ENCODE measurements around the gene GARIN5B. TPM values are rescaled to one million over a fixed set of nuclear protein-coding genes. Genes with fewer than 3 reads are reported as not detected.

The GARIN5B gene
- polyA plus RNA-seq, 1 of the 3 experiments (the other 2 are of a cell fraction) = not detected

GRCh38 chr19:55384920-55385723 lies 22.1 kb upstream of the GARIN5B start:
- DNase-seq = peak; percentile 90
- H4K20me1 ChIP-seq (ENCODE audit: insufficient read depth) = peaks cover 42% of the 10 kb centered on the region
- peaks cover 23% of the 10 kb centered on the region for H3F3A ChIP-seq (replicated peaks; ENCODE audit: insufficient read depth)
- peaks cover 25 to 46% of the 10 kb centered on the region in 2 experiments; a peak in 3 of 4 replicates for H3K4me1 ChIP-seq (ENCODE audit: control insufficient read depth in 1 of 2, insufficient read depth in 2 of 2, low read depth in 1 of 2, low read length in 1 of 2)
- H3K27ac ChIP-seq (ENCODE audit: low read depth in 2 of 2, low read length in 1 of 2) = peak overlapping the region; percentile 98
- H3K79me2 ChIP-seq (ENCODE audit: insufficient read depth) = peaks cover 44% of the 10 kb centered on the region
- 15% methylated on average over 11 of the region's 34 CpGs for WGBS (ENCODE audit: low lambda C conversion rate)
- H3K4me3 ChIP-seq (ENCODE audit: low read depth in 2 of 2, low read length in 1 of 2) = peak overlapping the region; percentile 86 to 97
- no peak for TF ChIP-seq MEF2A (IDR thresholded peaks at IDR 0.05; ENCODE audit: borderline replicate concordance, low read depth)
- no peak for TF ChIP-seq USF1 (IDR thresholded peaks at IDR 0.05; ENCODE audit: borderline replicate concordance, low read depth)
- no peak for TF ChIP-seq RFX5 (IDR thresholded peaks at IDR 0.05; ENCODE audit: low read length)
- TF ChIP-seq ZBTB33 (IDR thresholded peaks at IDR 0.05; ENCODE audit: borderline replicate concordance, low read depth) = peak; percentile 21; the same call in 1 of the 2 replicates
- no peak for TF ChIP-seq PBX3 (IDR thresholded peaks at IDR 0.05)
- no peaks in the 10 kb centered on the region for H3K9me3 ChIP-seq
- peak overlapping the region; percentile 78 for H3K4me2 ChIP-seq
- POLR2A ChIA-PET = interaction anchor here (1.4 to 1.9 kb wide), 2 partner anchors 22 to 98 kb away, joined by 3 to 12 read pairs; partner anchors contain the start of gene UBE2S
- H2AFZ ChIP-seq (ENCODE audit: low read depth) = peak overlapping the region; percentile 94
- H3K36me3 ChIP-seq (replicated peaks in 1 of 2; ENCODE audit: control insufficient read depth in 1 of 2, insufficient read depth in 2 of 2, low read length in 1 of 2) = peaks cover 33 to 36% of the 10 kb centered on the region in 2 experiments
- H3K9ac ChIP-seq = peak overlapping the region; percentile 97
- CTCF ChIA-PET = interaction anchor here (0.6 to 2.9 kb wide), 9 partner anchors 12 to 269 kb away, joined by 3 to 33 read pairs (median 6); partner anchors contain the start of gene DNAAF3
- H3K27me3 ChIP-seq (ENCODE audit: insufficient read depth) = no peaks in the 10 kb centered on the region
- no peaks in the 10 kb centered on the region for H3K9me2 ChIP-seq

- WGBS (ENCODE audit: low lambda C conversion rate) = 55% methylated on average over 33 of the region's 72 CpGs
- Histone ChIP-seq H2AFZ (ENCODE audit: low read depth) (peak within 1 kb of the TSS; percentile 94), H3K36me3 (replicated peaks in 1 of 2; ENCODE audit: control insufficient read depth in 1 of 2, insufficient read depth in 2 of 2, low read length in 1 of 2) (peaks cover 26 to 31% of the 10 kb centered on the region in 2 experiments), H3K9me2 (no peaks in the 10 kb centered on the region), H3K9me3 (no peaks in the 10 kb centered on the region), H4K20me1 (ENCODE audit: insufficient read depth) (peaks cover 34% of the 10 kb centered on the region), H3K27me3 (ENCODE audit: insufficient read depth) (no peaks in the 10 kb centered on the region), H3K4me2 (peak within 1 kb of the TSS; percentile 78), H3K9ac (peak within 1 kb of the TSS; percentile 97), H3K27ac (ENCODE audit: low read depth in 2 of 2, low read length in 1 of 2) (peak within 1 kb of the TSS; percentile 98), H3K79me2 (ENCODE audit: insufficient read depth) (peaks cover 36% of the 10 kb centered on the region), H3F3A (replicated peaks; ENCODE audit: insufficient read depth) (peaks cover 16% of the 10 kb centered on the region), H3K4me1 (ENCODE audit: control insufficient read depth in 1 of 2, insufficient read depth in 2 of 2, low read depth in 1 of 2, low read length in 1 of 2) (peaks cover 18 to 40% of the 10 kb centered on the region in 2 experiments; a peak in 3 of 4 replicates), H3K4me3 (ENCODE audit: low read depth in 2 of 2, low read length in 1 of 2) (peak within 1 kb of the TSS; percentile 86 to 97)
- peak; percentile 30 for DNase-seq
- ChIA-PET POLR2A (interaction anchor here (1.0 to 1.9 kb wide), 7 partner anchors 16 to 157 kb away, joined by 3 to 12 read pairs (median 4); partner anchors contain the start of genes KMT5C, UBE2S and ZNF628), CTCF (interaction anchor here (0.5 to 2.9 kb wide), 25 partner anchors 11 to 270 kb away, joined by 3 to 33 read pairs (median 3); partner anchors contain the start of genes DNAAF3 and IL11)
- TF ChIP-seq NFIC (IDR thresholded peaks at IDR 0.05; ENCODE audit: borderline replicate concordance) (no peak), MXI1 (IDR thresholded peaks at IDR 0.05; ENCODE audit: low read depth, low read length) (no peak), PBX3 (IDR thresholded peaks at IDR 0.05) (no peak), RXRA (IDR thresholded peaks at IDR 0.05; ENCODE audit: borderline replicate concordance, low read depth) (no peak), USF1 (IDR thresholded peaks at IDR 0.05; ENCODE audit: borderline replicate concordance, low read depth) (no peak), ZBTB33 (IDR thresholded peaks at IDR 0.05; ENCODE audit: borderline replicate concordance, low read depth) (no peak), MEF2A (IDR thresholded peaks at IDR 0.05; ENCODE audit: borderline replicate concordance, low read depth) (no peak), ELF1 (IDR thresholded peaks at IDR 0.05) (no peak), TEAD4 (IDR thresholded peaks at IDR 0.05; ENCODE audit: borderline replicate concordance, insufficient read depth) (no peak), RFX5 (IDR thresholded peaks at IDR 0.05; ENCODE audit: low read length) (no peak), JUND (IDR thresholded peaks at IDR 0.05) (no peak), NRF1 (IDR thresholded peaks at IDR 0.05; ENCODE audit: low read depth, low read length) (no peak), SIN3A (IDR thresholded peaks at IDR 0.05; ENCODE audit: borderline replicate concordance, low read depth, low read length) (no peak), GABPA (IDR thresholded peaks at IDR 0.05; ENCODE audit: low read depth) (no peak)
These were observed 21.3 kb upstream of the GARIN5B start, which contains the start of gene TMEM238 for GRCh38 chr19:55384131-55384919. Gene TMEM238 (minus strand): TSS chr19:55384292. CDS start chr19:55384259, 33 bp downstream.
